ENCODE measurements around the gene INSYN1.

- no peak for TF ChIP-seq POLR2A (IDR thresholded peaks at IDR 0.05; ENCODE audit: low read depth, low read length)
- TF ChIP-seq POLR2AphosphoS5 (IDR thresholded peaks at IDR 0.05; ENCODE audit: low read depth, low read length) = no peak
Observed at GRCh38 chr15:73749533-73749932, 3.6 kb downstream of the INSYN1 start.
